Right atrium auricular region (tissue), 2 donors: Measurements from ENCODE around the gene APOBEC2. TPM values are rescaled to one million over a fixed set of nuclear protein-coding genes. Genes with fewer than 3 reads are reported as not detected.

ENCODE experiments used
- DNase-seq: peaks from one replicate; pipeline ENCODE4 v3.0.0-alpha.2; 2019; ENCODE audit warnings: low spot score
- H3K27ac ChIP-seq, 2 donors: fragments of 200-600 bp; sonication (generic); 1 replicate in 1 of 2; 2 replicates in 1 of 2; pipeline ENCODE4 v1.5.1; 2016 to 2019
- H3K27me3 ChIP-seq, 2 donors: fragments of 200-600 bp; sonication (generic); one replicate each; pipeline versions ENCODE4 v1.5.1 to v1.6.0; 2017 to 2019
- H3K36me3 ChIP-seq: fragments of 200-600 bp; sonication (generic); one replicate; pipeline ENCODE4 v1.5.1; 2016
- H3K4me1 ChIP-seq, 2 donors: fragments of 200-600 bp; sonication (generic); one replicate each; pipeline versions ENCODE4 v1.5.1 to v1.6.0; 2017 to 2019
- H3K4me3 ChIP-seq, 2 donors: fragments of 200-600 bp; sonication (generic); 1 replicate in 1 of 2; 2 replicates in 1 of 2; pipeline ENCODE4 v1.5.1; 2017 to 2019; ENCODE audit warnings: mild to moderate bottlenecking in 1 of 2, moderate library complexity in 1 of 2
- H3K9me3 ChIP-seq, 2 donors: fragments of 200-600 bp; sonication (generic); one replicate each; pipeline ENCODE4 v1.5.1; 2019
- CTCF ChIP-seq, 2 donors: fragments of 200-600 bp; sonication (generic); IDR thresholded peaks; one replicate each; pipeline ENCODE4 v1.5.1; 2019; ENCODE audit warnings: antibody characterized with exemption in 2 of 2
- total RNA-seq, 2 donors: library from RNA; depleted of rRNA; stranded (reverse); fragments of >200 nt; gene quantifications; one replicate each; pipeline ENCODE4 v1.1.0, GENCODE V29; 2016

Gene APOBEC2
- total RNA-seq, 2 donors from 2014 or later = 130 to 245 TPM

GRCh38 chr6:41043151-41043550 lies 9.9 kb upstream of the APOBEC2 start:
- H3K36me3 ChIP-seq = no peaks in the 10 kb centered on the region
- H3K4me1 ChIP-seq = peaks cover 0 to 7% of the 10 kb centered on the region in 2 donors
- H3K4me3 ChIP-seq = no peak overlapping the region
- no peak for DNase-seq
- H3K27me3 ChIP-seq = no peaks in the 10 kb centered on the region
- no peaks in the 10 kb centered on the region for H3K9me3 ChIP-seq
- H3K27ac ChIP-seq = no peak overlapping the region
- no peak for TF ChIP-seq CTCF (IDR thresholded peaks at IDR 0.05)

GRCh38 chr6:41045664-41046063 lies 7.3 kb upstream of the APOBEC2 start:
- H3K9me3 ChIP-seq = no peaks in the 10 kb centered on the region
- H3K27ac ChIP-seq = no peak overlapping the region
- no peak for TF ChIP-seq CTCF (IDR thresholded peaks at IDR 0.05)
- no peaks in the 10 kb centered on the region for H3K36me3 ChIP-seq
- peaks cover 0 to 29% of the 10 kb centered on the region in 2 donors for H3K4me1 ChIP-seq
- no peaks in the 10 kb centered on the region for H3K27me3 ChIP-seq
- H3K4me3 ChIP-seq = no peak overlapping the region
- no peak for DNase-seq

- TF ChIP-seq CTCF (IDR thresholded peaks at IDR 0.05) = no peak
- no peak for DNase-seq
- H3K27ac ChIP-seq = no peak overlapping the region
- H3K4me1 ChIP-seq = peaks cover 0 to 29% of the 10 kb centered on the region in 2 donors
- no peaks in the 10 kb centered on the region for H3K9me3 ChIP-seq
- no peaks in the 10 kb centered on the region for H3K27me3 ChIP-seq
- no peaks in the 10 kb centered on the region for H3K36me3 ChIP-seq
- H3K4me3 ChIP-seq = no peak overlapping the region
These were observed 6.9 kb upstream of the APOBEC2 start for GRCh38 chr6:41046084-41046483.

GRCh38 chr6:41047306-41047705 lies 5.7 kb upstream of the APOBEC2 start:
- H3K27me3 ChIP-seq = no peaks in the 10 kb centered on the region
- H3K4me1 ChIP-seq = peaks cover 0 to 40% of the 10 kb centered on the region in 2 donors
- no peaks in the 10 kb centered on the region for H3K9me3 ChIP-seq
- H3K27ac ChIP-seq = no peak overlapping the region
- no peak for TF ChIP-seq CTCF (IDR thresholded peaks at IDR 0.05)
- no peaks in the 10 kb centered on the region for H3K36me3 ChIP-seq
- no peak overlapping the region for H3K4me3 ChIP-seq
- DNase-seq = no peak

- H3K27ac ChIP-seq = peak overlapping the region; percentile 48 to 69
These were observed 5.0 kb upstream of the APOBEC2 start for GRCh38 chr6:41047745-41048732.

More at GRCh38 chr6:41047745-41048732, 5.0 kb upstream of the APOBEC2 start:
- Histone ChIP-seq H3K36me3 (no peaks in the 10 kb centered on the region), H3K27me3 (no peaks in the 10 kb centered on the region), H3K9me3 (no peaks in the 10 kb centered on the region), H3K4me1 (peaks cover 0 to 48% of the 10 kb centered on the region in 2 donors), H3K4me3 (no peak overlapping the region)
- no peak for DNase-seq
- no peak for TF ChIP-seq CTCF (IDR thresholded peaks at IDR 0.05)
